Measurements from ENCODE around the gene CCDC27. TPM values are rescaled to one million over a fixed set of nuclear protein-coding genes. Genes with fewer than 3 reads are reported as not detected.
"Not testable (repeated sequence)": the region's sequence is repeated elsewhere in the genome, so short reads cannot be mapped to it uniquely, and the experiment has no call there.

The CCDC27 gene
- polyA plus RNA-seq, 3 donors = not detected

- H3K27ac ChIP-seq (ENCODE audit: low read depth, low read length) = no peak overlapping the region
- WGBS, 3 donors = 85 to 89% (median 85%) methylated on average over 11 of the region's 11 CpGs
These were observed 47.9 kb downstream of the CCDC27 start for GRCh38 chr1:3799976-3800685.

- H3K27ac ChIP-seq (ENCODE audit: low read depth, low read length) = not testable (repeated sequence)
- 72 to 80% (median 73%) methylated on average over 3 of the region's 3 CpGs for WGBS, 3 donors
These were observed 48.5 kb downstream of the CCDC27 start for GRCh38 chr1:3800795-3801194.

GRCh38 chr1:3803905-3804626 lies 51.8 kb downstream of the CCDC27 start:
- 62 to 70% (median 63%) methylated on average over 19 of the region's 19 CpGs for WGBS, 3 donors
- no peak overlapping the region for H3K27ac ChIP-seq (ENCODE audit: low read depth, low read length)

GRCh38 chr1:3804627-3804944 lies 52.3 kb downstream of the CCDC27 start:
- not testable (repeated sequence) for H3K27ac ChIP-seq (ENCODE audit: low read depth, low read length)
- WGBS, 3 donors = 57 to 63% (median 63%) methylated on average over 7 of the region's 7 CpGs

DNA sequence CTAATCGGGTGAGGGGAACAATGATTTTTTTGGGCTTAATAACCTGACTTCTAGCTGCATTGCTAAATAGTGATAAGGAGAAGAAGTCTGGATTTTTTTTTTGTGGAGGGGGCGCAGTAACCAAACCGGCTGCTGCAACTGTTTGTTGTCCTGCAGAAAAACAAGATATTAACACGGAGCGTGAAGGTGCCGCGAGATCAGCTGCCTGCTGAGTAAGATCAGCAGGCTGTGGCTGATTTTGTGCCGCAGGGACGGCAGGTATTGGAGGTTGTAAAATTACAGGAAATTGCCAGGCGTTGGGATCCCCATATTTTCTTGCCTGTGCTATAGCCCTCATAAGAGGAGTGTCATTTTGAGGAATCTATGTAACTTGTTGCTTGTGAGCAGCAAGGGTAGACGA lies 52.8 kb downstream of the CCDC27 start:
- WGBS, 3 donors = 68 to 78% (median 78%) methylated on average over 11 of the region's 11 CpGs
- no peak overlapping the region for H3K27ac ChIP-seq (ENCODE audit: low read depth, low read length)

DNA sequence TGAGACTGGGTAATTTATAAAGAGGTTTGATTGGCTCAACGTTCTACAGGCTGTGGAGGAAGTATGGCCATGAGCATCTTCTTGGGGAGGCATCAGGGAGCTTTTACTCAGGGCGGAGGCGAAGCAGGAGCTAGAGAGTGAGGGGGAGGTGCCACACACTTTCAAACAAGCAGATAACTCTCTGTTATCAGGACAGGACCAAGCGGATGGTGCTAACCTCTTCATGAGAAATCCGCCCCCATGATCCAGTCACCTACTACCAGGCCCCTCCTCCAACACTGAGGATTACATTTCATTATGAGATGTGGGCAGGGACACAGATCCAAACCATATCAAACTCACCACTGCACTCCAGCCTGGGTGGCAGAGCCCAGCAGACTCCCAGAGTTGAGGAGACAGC lies 55.5 kb downstream of the CCDC27 start:
- WGBS, 3 donors = 73 to 76% (median 76%) methylated on average over 5 of the region's 5 CpGs
- no peak overlapping the region for H3K27ac ChIP-seq (ENCODE audit: low read depth, low read length)

- H3K27ac ChIP-seq (ENCODE audit: low read depth, low read length) = no peak overlapping the region
- 58 to 77% (median 71%) methylated on average over 7 of the region's 7 CpGs for WGBS, 3 donors
These were observed 57.4 kb downstream of the CCDC27 start for GRCh38 chr1:3809680-3810079.

DNA sequence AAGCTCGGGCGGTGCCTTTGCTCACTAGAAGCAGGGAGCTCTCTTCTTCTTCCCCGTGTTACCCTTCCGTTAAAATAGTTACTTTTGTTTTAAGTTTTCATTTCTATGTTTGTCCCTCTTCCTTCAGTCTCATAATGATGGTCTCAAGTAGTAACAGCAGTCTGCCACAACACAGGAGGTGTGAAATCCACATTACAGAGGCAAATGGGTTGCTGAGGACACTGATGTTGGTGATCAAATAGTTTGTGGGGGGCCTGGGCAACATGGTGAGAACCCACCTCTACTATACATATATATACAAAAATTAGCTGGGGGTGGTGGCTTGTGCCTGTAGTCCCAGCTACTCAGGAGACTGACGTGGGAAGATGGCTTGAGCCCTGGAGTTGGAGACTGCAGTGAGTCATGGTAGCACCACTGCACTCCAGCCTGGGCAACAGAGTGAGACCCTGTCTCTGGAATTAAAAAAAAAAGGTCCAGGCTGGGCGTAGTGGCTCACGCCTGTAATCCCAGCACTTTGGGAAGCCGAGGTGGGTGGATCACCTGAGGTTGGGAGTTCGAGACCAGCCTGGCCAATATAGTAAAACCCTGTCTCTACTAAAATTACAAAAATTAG lies 58.0 kb downstream of the CCDC27 start:
- WGBS, 3 donors = 76 to 85% (median 81%) methylated on average over 9 of the region's 9 CpGs
- H3K27ac ChIP-seq (ENCODE audit: low read depth, low read length) = not testable (repeated sequence)

DNA sequence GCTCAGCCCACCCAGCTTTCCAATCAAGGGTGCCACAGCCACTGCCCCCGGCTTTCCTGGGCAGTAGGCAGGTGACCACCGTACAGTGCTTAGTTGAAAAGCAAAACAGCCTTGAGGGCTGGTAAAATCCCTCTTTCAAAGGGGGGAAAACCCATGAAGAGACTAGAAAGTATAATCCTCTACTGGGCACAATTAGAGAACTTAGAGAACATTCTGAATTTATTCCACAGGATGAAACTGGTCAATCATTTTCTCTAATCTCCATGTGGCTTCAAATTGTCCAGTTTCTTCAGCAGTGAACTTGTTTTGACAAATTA lies 59.3 kb downstream of the CCDC27 start:
- H3K27ac ChIP-seq (ENCODE audit: low read depth, low read length) = no peak overlapping the region
- WGBS, 3 donors = 38 to 56% (median 53%) methylated on average over 2 of the region's 2 CpGs

DNA sequence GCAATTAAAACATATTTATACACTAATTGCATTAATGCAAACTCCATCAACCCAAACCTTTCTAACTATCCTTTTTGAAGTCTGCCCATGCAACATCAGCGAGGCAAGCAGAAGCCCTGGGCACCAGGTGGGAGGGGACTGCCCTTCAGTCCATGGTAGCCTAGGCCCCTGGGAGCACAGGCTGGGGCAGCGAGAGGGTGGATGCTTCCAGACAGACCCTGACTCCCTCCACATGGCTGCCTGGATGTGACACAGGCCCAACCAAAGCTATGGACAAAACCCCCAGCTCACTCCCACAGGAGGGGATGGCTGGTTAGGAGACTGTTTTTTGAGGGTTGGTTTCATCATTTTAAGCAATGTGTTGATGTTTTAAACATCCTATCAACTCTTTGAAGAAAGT lies 61.8 kb downstream of the CCDC27 start:
- 93 to 100% (median 94%) methylated on average over 2 of the region's 2 CpGs for WGBS, 3 donors
- no peak overlapping the region for H3K27ac ChIP-seq (ENCODE audit: low read depth, low read length)

DNA sequence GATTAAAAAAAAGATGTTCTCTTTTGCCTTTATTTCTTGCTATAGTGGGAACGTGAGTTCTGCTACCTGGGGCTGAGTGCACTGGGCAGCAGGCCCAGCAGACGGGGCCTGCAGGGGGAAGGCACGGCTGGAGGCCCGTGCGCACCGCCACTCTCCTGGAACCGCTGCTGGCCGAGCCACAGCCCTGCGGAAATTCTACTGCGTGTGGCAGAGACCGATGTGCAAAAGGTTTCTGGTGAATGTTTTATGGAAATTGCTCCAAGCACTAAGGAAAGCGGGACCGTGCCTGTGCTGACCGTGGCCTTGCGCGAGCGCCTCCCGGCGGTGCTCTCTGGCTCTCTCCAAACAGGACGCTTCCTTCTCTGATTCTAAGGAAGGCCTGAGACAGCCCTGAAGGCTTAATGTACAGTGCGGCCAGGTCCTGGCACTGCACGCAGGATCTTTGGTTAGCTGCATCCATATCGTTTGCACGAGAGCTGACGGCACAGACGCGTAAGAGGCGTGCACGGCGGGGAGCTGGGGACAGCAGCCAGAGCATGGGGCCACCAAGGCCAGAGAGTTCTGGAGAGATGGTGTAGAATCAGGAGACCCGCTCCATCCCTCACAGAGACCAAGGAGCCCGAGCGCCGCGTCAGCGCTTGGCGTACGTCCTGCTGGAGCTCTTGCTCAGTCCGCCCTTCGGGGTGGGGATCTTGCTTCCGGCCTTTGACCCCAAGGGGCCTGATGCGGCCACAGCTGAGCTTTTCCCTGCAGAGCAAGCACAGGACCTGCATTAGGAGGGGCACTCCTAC lies 62.7 kb downstream of the CCDC27 start:
- 87 to 93% (median 91%) methylated on average over 42 of the region's 42 CpGs for WGBS, 3 donors
- no peak overlapping the region for H3K27ac ChIP-seq (ENCODE audit: low read depth, low read length)

- 91 to 93% (median 92%) methylated on average over 35 to 38 of the region's 38 CpGs for WGBS, 3 donors
- H3K27ac ChIP-seq (ENCODE audit: low read depth, low read length) = no peak overlapping the region
These were observed 64.3 kb downstream of the CCDC27 start for GRCh38 chr1:3816331-3817137.

DNA sequence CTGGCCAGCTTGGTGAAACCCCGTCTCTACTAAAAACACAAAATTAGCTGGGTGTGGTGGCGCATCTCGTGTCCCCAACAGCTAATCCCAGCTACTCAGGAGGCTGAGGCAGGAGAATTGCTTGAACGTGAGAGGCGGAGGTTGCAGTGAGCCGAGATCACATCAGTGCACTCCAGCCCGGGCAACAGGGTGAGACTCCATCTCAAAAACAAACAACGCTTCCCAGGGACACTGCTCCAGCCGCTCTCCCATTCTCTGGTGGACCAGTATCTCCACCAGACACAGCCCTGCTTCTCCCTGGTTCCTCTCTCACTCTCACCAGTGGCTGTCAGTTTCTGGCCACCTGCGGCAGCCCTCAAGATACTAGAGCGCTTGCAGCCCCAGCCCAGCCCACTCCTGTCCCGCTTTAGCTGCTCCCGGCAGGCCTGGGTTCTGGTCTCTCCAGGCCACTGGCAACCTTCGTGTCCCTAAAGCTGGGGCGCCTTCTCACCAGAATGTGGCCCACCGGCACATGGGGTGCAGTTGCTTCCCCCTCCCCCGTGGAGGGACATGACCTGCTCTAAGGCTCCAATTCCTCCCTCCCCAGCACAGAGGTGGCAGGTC lies 65.0 kb downstream of the CCDC27 start:
- H3K27ac ChIP-seq (ENCODE audit: low read depth, low read length) = no peak overlapping the region
- 92 to 96% (median 94%) methylated on average over 17 of the region's 17 CpGs for WGBS, 3 donors

GRCh38 chr1:3817821-3818597 lies 65.8 kb downstream of the CCDC27 start:
- H3K27ac ChIP-seq (ENCODE audit: low read depth, low read length) = no peak overlapping the region
- 91 to 95% (median 95%) methylated on average over 26 to 28 of the region's 28 CpGs for WGBS, 3 donors

GRCh38 chr1:3819771-3820200 lies 67.5 kb downstream of the CCDC27 start:
- no peak overlapping the region for H3K27ac ChIP-seq (ENCODE audit: low read depth, low read length)
- 75 to 78% (median 78%) methylated on average over 10 of the region's 10 CpGs for WGBS, 3 donors

- H3K27ac ChIP-seq (ENCODE audit: low read depth, low read length) = no peak overlapping the region
- 91 to 92% (median 91%) methylated on average over 8 of the region's 8 CpGs for WGBS, 3 donors
These were observed 68.1 kb downstream of the CCDC27 start for GRCh38 chr1:3820316-3820715.

DNA sequence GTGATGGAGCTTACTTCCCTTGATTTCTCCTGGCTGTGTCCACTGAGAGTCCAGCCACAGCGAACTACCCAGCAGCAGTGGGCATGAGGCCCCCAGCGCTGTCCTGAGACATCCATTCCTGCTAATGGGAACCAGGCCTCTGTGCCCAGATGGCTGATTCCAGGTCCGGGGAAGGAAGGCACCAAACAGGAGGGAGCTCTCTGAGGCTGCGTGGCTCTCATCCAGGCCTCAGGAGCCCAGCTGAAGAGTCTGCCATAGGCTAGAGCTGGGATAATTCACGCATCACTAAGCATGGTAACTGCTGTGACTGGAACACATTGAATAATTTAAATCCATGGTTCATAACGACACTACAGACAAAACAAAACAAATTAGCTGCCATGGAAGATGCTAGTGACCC lies 68.8 kb downstream of the CCDC27 start:
- H3K27ac ChIP-seq (ENCODE audit: low read depth, low read length) = no peak overlapping the region
- 90 to 94% (median 91%) methylated on average over 6 of the region's 6 CpGs for WGBS, 3 donors

Measured in adipose tissue (tissue), 3 donors.